H9 (cell line): ENCODE results near the gene LRRFIP1. TPM values are rescaled to one million over a fixed set of nuclear protein-coding genes. Genes with fewer than 3 reads are reported as not detected.

Experiments
- DNase-seq: peaks from one replicate; pipeline ENCODE4 v3.0.0-alpha.2; 2017
- H2AFZ ChIP-seq: one replicate; pipeline ENCODE4 v1.6.1; 2013; ENCODE audit warnings: mild to moderate bottlenecking, low read length, control low read depth, moderate library complexity
- H2AK5ac ChIP-seq: 2 replicates; pipeline ENCODE4 v1.6.1; 2013; ENCODE audit warnings: low read length, control low read depth, mixed read lengths; ENCODE audit not compliant: insufficient read length
- H2BK120ac ChIP-seq: one replicate; pipeline ENCODE4 v1.6.1; 2013; ENCODE audit warnings: low read depth, mild to moderate bottlenecking, low read length, control low read depth, inconsistent platforms; ENCODE audit not compliant: poor library complexity, severe bottlenecking
- H2BK12ac ChIP-seq: 2 replicates; pipeline ENCODE4 v1.6.1; 2013; ENCODE audit warnings: low read length, control low read depth, mixed read lengths, low read depth; ENCODE audit not compliant: insufficient read length
- H2BK15ac ChIP-seq: 2 replicates; pipeline ENCODE4 v1.6.1; 2013; ENCODE audit warnings: low read depth, low read length, control low read depth
- H2BK20ac ChIP-seq: one replicate; pipeline ENCODE4 v1.6.1; 2013; ENCODE audit warnings: low read depth, mild to moderate bottlenecking, low read length, control low read depth, inconsistent platforms; ENCODE audit not compliant: poor library complexity, severe bottlenecking
- H2BK5ac ChIP-seq: 2 replicates; pipeline ENCODE4 v1.6.1; 2013; ENCODE audit warnings: low read length, control low read depth, mixed read lengths; ENCODE audit not compliant: insufficient read length
- H3K14ac ChIP-seq: 2 replicates; pipeline ENCODE4 v1.6.1; 2013; ENCODE audit warnings: low read length, control low read depth; ENCODE audit not compliant: insufficient read depth
- H3K18ac ChIP-seq: 2 replicates; pipeline ENCODE4 v1.6.1; 2013; ENCODE audit warnings: low read depth, mild to moderate bottlenecking, mixed read lengths, low read length, control low read depth; ENCODE audit not compliant: insufficient read length
- H3K23ac ChIP-seq: 2 replicates; pipeline ENCODE4 v1.6.1; 2013; ENCODE audit warnings: low read length, control low read depth, mixed read lengths, low read depth; ENCODE audit not compliant: insufficient read length
- H3K23me2 ChIP-seq: 2 replicates; pipeline ENCODE4 v1.6.1; 2013; ENCODE audit warnings: low read depth, mild to moderate bottlenecking, mixed read lengths, low read length, control low read depth; ENCODE audit not compliant: insufficient read length, poor library complexity, severe bottlenecking
- H3K27ac ChIP-seq: 2 replicates; pipeline ENCODE4 v1.5.1; 2013; ENCODE audit warnings: low read length, control low read depth, mixed read lengths, low read depth; ENCODE audit not compliant: insufficient read length
- H3K27me3 ChIP-seq: 2 replicates; pipeline ENCODE4 v1.6.1; 2013; ENCODE audit warnings: low read length, control low read depth, inconsistent platforms; ENCODE audit not compliant: insufficient read depth
- H3K4ac ChIP-seq: 2 replicates; pipeline ENCODE4 v1.6.1; 2013; ENCODE audit warnings: low read depth, mild to moderate bottlenecking, control low read depth, inconsistent platforms, low read length, moderate library complexity
- H3K4me1 ChIP-seq: 2 replicates; pipeline ENCODE4 v1.6.1; 2013; ENCODE audit warnings: low read length, control low read depth, inconsistent platforms; ENCODE audit not compliant: insufficient read depth
- H3K4me2 ChIP-seq: 2 replicates; pipeline ENCODE4 v1.6.1; 2013; ENCODE audit warnings: low read length, control low read depth, mixed read lengths; ENCODE audit not compliant: insufficient read length, insufficient read depth
- H3K56ac ChIP-seq: 2 replicates; pipeline ENCODE4 v1.6.1; 2013; ENCODE audit warnings: low read depth, mild to moderate bottlenecking, mixed read lengths, low read length, control low read depth; ENCODE audit not compliant: insufficient read length
- H3K79me1 ChIP-seq: 2 replicates; pipeline ENCODE4 v1.6.1; 2013; ENCODE audit warnings: low read depth, mild to moderate bottlenecking, moderate library complexity, low read length, control low read depth, inconsistent platforms; ENCODE audit not compliant: insufficient read depth, poor library complexity, severe bottlenecking
- H3K79me2 ChIP-seq: 2 replicates; pipeline ENCODE4 v1.6.1; 2013; ENCODE audit warnings: low read length, control low read depth, inconsistent platforms; ENCODE audit not compliant: insufficient read depth
- H3K9ac ChIP-seq: 2 replicates; pipeline ENCODE4 v1.6.1; 2013; ENCODE audit warnings: low read length, control low read depth, mixed read lengths; ENCODE audit not compliant: insufficient read length; ENCODE audit errors: extremely low read depth
- H3K9me3 ChIP-seq: one replicate; pipeline ENCODE4 v1.6.1; 2013; ENCODE audit warnings: low read depth, low read length, inconsistent platforms; ENCODE audit not compliant: control insufficient read depth
- H3T11ph ChIP-seq: one replicate; pipeline ENCODE4 v1.6.1; 2013; ENCODE audit warnings: mild to moderate bottlenecking, low read length, control low read depth, inconsistent platforms
- H4K20me1 ChIP-seq: one replicate; pipeline ENCODE4 v1.6.1; 2013; ENCODE audit not compliant: control insufficient read depth, insufficient read length, insufficient read depth
- H4K5ac ChIP-seq: 2 replicates; pipeline ENCODE4 v1.6.1; 2013; ENCODE audit warnings: low read depth, mild to moderate bottlenecking, mixed read lengths, low read length, control low read depth; ENCODE audit not compliant: insufficient read length
- H4K8ac ChIP-seq: replicated peaks from 2 replicates; pipeline ENCODE4 v1.6.1; 2013; ENCODE audit warnings: low read length, control low read depth, mixed read lengths, low read depth; ENCODE audit not compliant: insufficient read length
- H4K91ac ChIP-seq: 2 replicates; pipeline ENCODE4 v1.6.1; 2013; ENCODE audit warnings: low read depth, mild to moderate bottlenecking, moderate library complexity, mixed read lengths, low read length, control low read depth; ENCODE audit not compliant: insufficient read length
- H3K27ac Mint-ChIP-seq, 3 experiments: 2 replicates in 2 of 3; 3 replicates in 1 of 3; pipeline ENCODE4 v1.8.0; 2020 to 2021; ENCODE audit warnings: mixed read lengths in 3 of 3, mild to moderate bottlenecking in 1 of 3, moderate library complexity in 1 of 3
- H3K27me3 Mint-ChIP-seq: 2 replicates; pipeline ENCODE4 v1.8.0; 2021; ENCODE audit warnings: low read depth, mild to moderate bottlenecking, moderate library complexity, mixed read lengths
- H3K36me3 Mint-ChIP-seq, 3 experiments: 2 replicates in 2 of 3; 3 replicates in 1 of 3; pipeline ENCODE4 v1.8.0; 2020 to 2021; ENCODE audit warnings: low read depth in 3 of 3, mixed read lengths in 3 of 3; ENCODE audit not compliant: insufficient read depth in 1 of 3
- H3K4me1 Mint-ChIP-seq, 2 experiments: 2 replicates each; pipeline ENCODE4 v1.8.0; 2020; ENCODE audit warnings: mixed read lengths in 2 of 2
- H3K4me3 Mint-ChIP-seq, 2 experiments: 2 replicates in 1 of 2; 3 replicates in 1 of 2; pipeline ENCODE4 v1.8.0; 2020 to 2021; ENCODE audit warnings: mild to moderate bottlenecking in 2 of 2, mixed read lengths in 2 of 2, moderate library complexity in 1 of 2
- H3K9me3 Mint-ChIP-seq, 2 experiments: 2 replicates in 1 of 2; 3 replicates in 1 of 2; pipeline ENCODE4 v1.8.0; 2020; ENCODE audit warnings: mild to moderate bottlenecking in 2 of 2, mixed read lengths in 2 of 2, moderate library complexity in 1 of 2
- CTCF ChIP-seq: fragments of 200-600 bp; sonication (generic); conservative IDR thresholded peaks from 3 replicates; pipeline ENCODE4 v1.8.0; 2021; ENCODE audit warnings: antibody characterized with exemption, mild to moderate bottlenecking
- WGBS: extraction: QIAGEN DNeasy Blood & Tissue Kit; methylation state at CpG from one replicate; pipeline ENCODE4 v1.1.7; 2013; ENCODE audit warnings: missing lambda C conversion rate, low lambda C conversion rate, mixed read lengths; ENCODE audit not compliant: insufficient read length; ENCODE audit errors: extremely low coverage; 5-methylcytosine and 5-hydroxymethylcytosine counted together
- total RNA-seq: library from RNA; stranded (reverse); gene quantifications from 2 replicates; pipeline ENCODE4 v1.2.1, GENCODE V29; 2021

LRRFIP1 gene
- total RNA-seq, 1 experiment from 2014 or later = 38.5 TPM

GRCh38 chr2:237668440-237668839 is 41.1 kb downstream of the LRRFIP1 start:
- Histone ChIP-seq H3K4ac (no peak overlapping the region), H3K79me2 (no peaks in the 10 kb centered on the region), H2AK5ac (no peak overlapping the region), H3K4me1 (no peaks in the 10 kb centered on the region), H4K5ac (no peak overlapping the region), H3K79me1 (no peaks in the 10 kb centered on the region), H3K18ac (no peak overlapping the region), H2BK12ac (no peak overlapping the region), H3K14ac (no peak overlapping the region), H3K27ac (no peak overlapping the region), H4K91ac (no peak overlapping the region), H2AFZ (no peak overlapping the region), H2BK120ac (no peak overlapping the region), H4K20me1 (no peaks in the 10 kb centered on the region), H3K23me2 (peaks cover 2% of the 10 kb centered on the region), H3K9me3 (no peaks in the 10 kb centered on the region), H3K56ac (no peak overlapping the region), H3K9ac (no peak overlapping the region), H2BK20ac (no peak overlapping the region), H3K4me2 (no peak overlapping the region), H2BK5ac (no peak overlapping the region), H4K8ac (no peak overlapping the region), H3K23ac (no peak overlapping the region), H3T11ph (no peak overlapping the region), H3K27me3 (no peaks in the 10 kb centered on the region), H2BK15ac (no peak overlapping the region)
- peaks cover 3% of the 10 kb centered on the region for H3K27me3 Mint-ChIP-seq
- H3K36me3 Mint-ChIP-seq = no peaks in the 10 kb centered on the region; a peak in 3 of 7 replicates
- peaks cover 30 to 37% of the 10 kb centered on the region in 2 experiments for H3K4me1 Mint-ChIP-seq
- no peak for DNase-seq
- 0 out of 7 replicates have a peak overlapping the region, but pooled peaks of 1 of the 3 experiments have one; percentile 59 for H3K27ac Mint-ChIP-seq
- H3K9me3 Mint-ChIP-seq = no peaks in the 10 kb centered on the region
- WGBS = no CpG with 5 or more reads among the region's 6 CpGs
- H3K4me3 Mint-ChIP-seq = 0 out of 5 replicates have a peak overlapping the region, but pooled peaks of 1 of the 2 experiments have one; percentile 12
- TF ChIP-seq CTCF = no peak
